Activated T-helper 1 cell treated with anti-CD3 and anti-CD28 coated beads, Interleukin-12 subunit alpha, Interleukin-12 subunit beta, Interleukin-2, Interleukin-4 antibody, amounts not matched to agents 30 ng/mL and 10 ng/mL and 1 ng/mL, durations not matched to agents 14 hours and 24 hours and 36 hours (primary cell): ENCODE measurements around the gene PLXNA3. TPM values are rescaled to one million over a fixed set of nuclear protein-coding genes. Genes with fewer than 3 reads are reported as not detected.

Experiments used
- DNase-seq: peaks from one replicate; pipeline ENCODE4 v3.0.0; 2021; ENCODE audit warnings: low spot score
- H3K27ac Mint-ChIP-seq: one replicate; pipeline ENCODE4 v1.8.0; 2021; ENCODE audit warnings: mild to moderate bottlenecking, mixed read lengths
- H3K27me3 Mint-ChIP-seq: one replicate; pipeline ENCODE4 v1.8.0; 2022; ENCODE audit warnings: mild to moderate bottlenecking, moderate library complexity, mixed read lengths; ENCODE audit not compliant: insufficient read depth
- H3K36me3 Mint-ChIP-seq: one replicate; pipeline ENCODE4 v1.8.0; 2021; ENCODE audit warnings: low read depth, mixed read lengths
- H3K4me1 Mint-ChIP-seq: one replicate; pipeline ENCODE4 v1.8.0; 2021; ENCODE audit warnings: low read depth, mixed read lengths
- H3K4me3 Mint-ChIP-seq: one replicate; pipeline ENCODE4 v1.8.0; 2021; ENCODE audit warnings: mild to moderate bottlenecking, moderate library complexity, mixed read lengths
- H3K9me3 Mint-ChIP-seq: one replicate; pipeline ENCODE4 v1.8.0; 2021; ENCODE audit warnings: mixed read lengths
- intact Hi-C: fragments of 100-400 bp; cut with micrococcal nuclease; formaldehyde crosslinking; loops from one replicate; pipeline ENCODE4 v1.15.1; 2024
- total RNA-seq: library from RNA; stranded (reverse); gene quantifications from 2 replicates; pipeline ENCODE4 v1.2.3, GENCODE V29; 2022

PLXNA3 gene
- total RNA-seq, 1 donor from 2014 or later = 45.4 TPM

DNA sequence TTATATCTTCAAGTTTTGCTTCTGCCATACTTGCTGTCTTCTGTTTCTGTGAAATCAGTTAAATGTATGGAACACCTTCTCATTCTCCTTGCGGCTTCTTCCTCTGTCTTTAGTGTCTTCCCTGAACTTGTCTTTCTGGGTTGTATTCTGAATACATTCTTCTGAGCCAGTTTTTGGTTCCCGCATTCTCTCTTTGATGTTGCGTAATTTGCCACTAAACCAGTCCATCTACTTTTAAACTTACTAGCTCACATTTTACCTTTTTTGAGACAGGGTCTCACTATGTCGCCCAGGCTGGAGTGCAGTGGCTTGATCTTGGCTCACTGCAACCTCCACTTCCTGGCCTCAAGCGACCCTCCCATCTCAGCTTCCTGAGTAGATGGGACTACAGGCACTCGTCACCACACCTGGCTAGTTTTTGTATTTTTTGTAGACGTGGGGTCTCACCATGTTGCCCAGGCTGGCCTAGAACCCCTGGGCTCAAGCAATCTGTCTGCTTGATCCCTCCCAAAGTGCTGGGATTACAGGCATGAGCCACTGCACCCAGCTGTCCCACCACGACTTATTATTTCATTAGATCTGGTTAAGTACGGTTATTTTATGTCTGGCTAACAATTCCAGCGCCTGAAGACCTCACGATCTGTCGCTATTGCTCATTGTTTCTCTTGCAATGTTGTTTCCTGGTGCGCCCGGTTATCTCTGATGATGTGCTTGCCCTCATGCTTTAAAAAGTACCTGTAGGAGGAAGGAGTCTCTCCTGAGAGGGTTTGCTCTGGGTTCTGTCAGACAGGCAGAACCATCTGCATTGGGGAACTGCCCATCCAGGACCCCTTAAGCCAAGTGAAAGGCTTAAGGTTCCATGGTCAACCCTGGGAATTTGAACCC lies 67.8 kb downstream of the PLXNA3 start:
- H3K36me3 Mint-ChIP-seq = peaks cover under 1% of the 10 kb centered on the region
- H3K4me3 Mint-ChIP-seq = no peak overlapping the region
- no peaks in the 10 kb centered on the region for H3K9me3 Mint-ChIP-seq
- intact Hi-C loops = no loop called here
- H3K27ac Mint-ChIP-seq = no peak overlapping the region
- no peak for DNase-seq
- H3K27me3 Mint-ChIP-seq = no peaks in the 10 kb centered on the region
- peaks cover 18% of the 10 kb centered on the region for H3K4me1 Mint-ChIP-seq

DNA sequence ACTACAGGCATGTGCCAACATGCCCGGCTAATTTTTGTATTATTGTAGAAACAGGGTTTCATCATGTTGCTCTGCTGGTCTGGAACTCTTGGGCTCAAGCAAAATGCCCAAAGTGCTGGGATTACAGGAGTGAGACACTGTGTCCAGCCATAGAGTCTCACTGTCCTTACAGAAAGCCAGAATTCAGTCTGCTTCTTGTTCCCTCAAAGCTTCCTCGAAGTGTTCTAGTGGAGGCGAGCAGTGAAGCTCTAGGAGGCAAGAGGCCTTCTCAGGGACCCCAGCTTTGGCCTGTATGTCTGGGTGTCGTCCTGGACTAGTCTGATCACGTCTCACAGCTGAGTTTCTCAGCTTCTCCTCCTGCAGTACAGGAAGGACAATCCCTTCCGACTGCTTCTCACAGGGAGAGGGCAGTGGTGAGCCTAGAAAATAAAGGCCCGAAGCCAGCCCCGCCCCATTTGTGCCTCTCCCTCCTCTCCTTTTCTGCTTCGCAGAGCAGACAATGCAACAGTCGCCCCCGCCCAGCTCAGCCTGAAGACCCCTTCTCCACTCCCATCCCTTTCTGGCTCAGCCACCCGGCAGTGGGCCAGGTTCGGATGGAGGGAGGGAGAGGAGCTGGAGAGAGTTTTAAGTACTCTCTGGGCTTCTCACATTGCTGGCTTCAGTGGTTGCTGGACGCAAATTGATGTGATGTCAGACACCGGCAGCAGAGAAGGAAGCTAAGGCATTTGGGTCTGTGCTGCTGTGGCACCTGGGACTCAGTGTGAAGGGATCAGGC lies 69.0 kb downstream of the PLXNA3 start:
- Mint-ChIP-seq H3K36me3 (peaks cover 5% of the 10 kb centered on the region), H3K27ac (peak overlapping the region; percentile 47), H3K4me1 (peaks cover 18% of the 10 kb centered on the region), H3K9me3 (no peaks in the 10 kb centered on the region), H3K27me3 (no peaks in the 10 kb centered on the region), H3K4me3 (peak overlapping the region; percentile 21)
- peak; percentile 51 for DNase-seq
- intact Hi-C loops = no loop called here

Other genes starting within 250 kb of the PLXNA3 start
- not detected in 2 replicates for gene OPN1MW2, start 238.5 kb upstream of the PLXNA3 start, total RNA-seq
- not detected in 2 replicates for gene OPN1MW3, start 200.7 kb upstream of the PLXNA3 start, total RNA-seq
- gene TEX28, start 163.2 kb upstream of the PLXNA3 start, total RNA-seq = not detected in 2 replicates
- 0.12 and 0.34 TPM in 2 replicates for gene TKTL1, start 162.5 kb upstream of the PLXNA3 start, total RNA-seq
- 854 and 873 TPM in 2 replicates for gene FLNA, start 83.6 kb upstream of the PLXNA3 start, total RNA-seq
- gene EMD, start 79.0 kb upstream of the PLXNA3 start, total RNA-seq = 83.3 and 85.5 TPM in 2 replicates
- gene RPL10, start 59.9 kb upstream of the PLXNA3 start, total RNA-seq = 2,208 and 2,261 TPM in 2 replicates
- 12.4 and 14.5 TPM in 2 replicates for gene DNASE1L1, start 49.0 kb upstream of the PLXNA3 start, total RNA-seq
- gene TAFAZZIN, start 46.7 kb upstream of the PLXNA3 start, total RNA-seq = 65.2 and 69.2 TPM in 2 replicates
- 49.8 and 54.3 TPM in 2 replicates for gene ATP6AP1, start 29.6 kb upstream of the PLXNA3 start, total RNA-seq
- 110 and 113 TPM in 2 replicates for gene GDI1, start 21.1 kb upstream of the PLXNA3 start, total RNA-seq
- 84.9 and 95.4 TPM in 2 replicates for gene FAM50A, start 14.1 kb upstream of the PLXNA3 start, total RNA-seq
- 60.3 and 63.2 TPM in 2 replicates for gene LAGE3, start 21.0 kb downstream of the PLXNA3 start, total RNA-seq
- gene UBL4A, start 28.3 kb downstream of the PLXNA3 start, total RNA-seq = 59.2 and 63.5 TPM in 2 replicates
- 19.9 and 23.1 TPM in 2 replicates for gene SLC10A3, start 32.3 kb downstream of the PLXNA3 start, total RNA-seq
- 35.9 and 40.1 TPM in 2 replicates for gene FAM3A, start 58.0 kb downstream of the PLXNA3 start, total RNA-seq
- 72.4 and 74.8 TPM in 2 replicates for gene G6PD, start 88.6 kb downstream of the PLXNA3 start, total RNA-seq
- gene IKBKG, start 89.3 kb downstream of the PLXNA3 start, total RNA-seq = 40.7 and 41.2 TPM in 2 replicates
- not detected in 2 replicates for gene CTAG1A, start 126.9 kb downstream of the PLXNA3 start, total RNA-seq
- not detected in 2 replicates for gene CTAG1B, start 161.0 kb downstream of the PLXNA3 start, total RNA-seq
- not detected in 2 replicates for gene CTAG2, start 195.3 kb downstream of the PLXNA3 start, total RNA-seq